ACC112 (cell line): ENCODE data around the gene UQCRHL.
"Not testable (repeated sequence)": the region's sequence is repeated elsewhere in the genome, so short reads cannot be mapped to it uniquely, and the experiment has no call there.

Experiments used
- H2AFZ ChIP-seq: fragments of 200-600 bp; sonication (generic); one replicate; pipeline ENCODE4 v1.6.0; 2017; ENCODE audit warnings: antibody characterized with exemption, low read length; ENCODE audit not compliant: unreplicated experiment
- H3K27ac ChIP-seq: fragments of 200-600 bp; sonication (generic); 2 replicates; pipeline ENCODE4 v1.5.1; 2014; ENCODE audit warnings: low read depth, mild to moderate bottlenecking, antibody characterized with exemption, low read length, moderate library complexity
- H3K27me3 ChIP-seq: fragments of 200-600 bp; sonication (generic); 2 replicates; pipeline ENCODE4 v1.6.1; 2014; ENCODE audit warnings: mild to moderate bottlenecking, antibody characterized with exemption, low read length, moderate library complexity, mixed read lengths; ENCODE audit not compliant: insufficient read depth
- H3K36me3 ChIP-seq: fragments of 200-600 bp; sonication (generic); 2 replicates; pipeline ENCODE4 v1.6.1; 2016; ENCODE audit warnings: mild to moderate bottlenecking, antibody characterized with exemption, low read length, moderate library complexity, mixed read lengths; ENCODE audit not compliant: insufficient read depth
- H3K4me1 ChIP-seq: fragments of 200-600 bp; sonication (generic); one replicate; pipeline ENCODE4 v1.6.1; 2016; ENCODE audit warnings: low read length, mixed read lengths; ENCODE audit not compliant: insufficient read depth, unreplicated experiment, control insufficient read depth
- H3K4me3 ChIP-seq: fragments of 200-600 bp; sonication (generic); 2 replicates; pipeline ENCODE4 v1.5.1; 2014; ENCODE audit warnings: mild to moderate bottlenecking, low read depth, low read length
- H3K79me2 ChIP-seq: fragments of 200-600 bp; sonication (generic); one replicate; pipeline ENCODE4 v1.6.0; 2016; ENCODE audit warnings: low read length; ENCODE audit not compliant: control insufficient read depth, unreplicated experiment, insufficient read depth

The UQCRHL gene

DNA sequence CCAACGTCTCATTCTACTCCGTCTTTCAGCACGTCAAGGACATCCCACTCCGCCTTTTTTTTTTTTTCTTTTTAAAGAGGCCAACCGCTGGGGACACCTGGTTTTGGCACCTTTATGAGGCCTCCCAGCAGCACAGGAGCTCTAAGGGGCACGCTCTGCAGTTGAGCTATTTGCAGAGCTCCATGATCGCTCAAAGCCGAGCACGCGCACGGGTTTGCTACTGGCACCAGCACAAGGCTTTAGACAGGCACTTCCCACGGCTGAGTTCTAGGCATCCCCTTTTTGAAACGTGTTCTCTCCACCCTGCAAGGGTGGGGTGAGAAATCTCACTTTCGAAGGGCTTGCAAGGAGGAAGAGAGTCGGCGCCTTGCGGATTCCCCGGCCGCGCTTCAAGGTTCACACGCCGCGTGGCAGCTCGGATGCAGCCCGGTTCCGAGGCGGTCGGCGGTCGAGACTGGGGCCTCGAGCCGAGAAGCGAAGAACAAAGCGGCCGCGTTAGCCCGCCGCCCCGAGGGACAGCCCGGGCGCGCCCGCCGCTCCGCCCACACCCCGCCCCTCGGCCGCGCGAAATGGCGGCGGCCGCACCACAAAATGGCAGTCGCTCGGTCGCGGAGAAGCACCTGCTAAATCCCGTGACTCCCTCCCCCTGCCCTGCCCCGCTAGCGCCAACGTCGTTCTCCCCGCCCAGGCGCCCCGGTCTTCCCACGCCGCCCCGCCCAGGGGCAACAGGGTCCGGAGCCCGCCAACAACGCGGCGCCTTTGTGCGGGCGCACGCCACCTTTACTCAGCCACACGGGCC, 27.2 kb upstream of the UQCRHL start:
- H3K36me3 ChIP-seq, result no peaks in the 10 kb centered on the region
- H3K27ac ChIP-seq, result peak overlapping the region; percentile 95
- peak overlapping the region; percentile 98 for H2AFZ ChIP-seq
- H3K4me3 ChIP-seq, result peak overlapping the region; percentile 99
- H3K27me3 ChIP-seq, result no peaks in the 10 kb centered on the region
- H3K79me2 ChIP-seq, result peaks cover 10% of the 10 kb centered on the region
- H3K4me1 ChIP-seq, result peaks cover 11% of the 10 kb centered on the region

DNA sequence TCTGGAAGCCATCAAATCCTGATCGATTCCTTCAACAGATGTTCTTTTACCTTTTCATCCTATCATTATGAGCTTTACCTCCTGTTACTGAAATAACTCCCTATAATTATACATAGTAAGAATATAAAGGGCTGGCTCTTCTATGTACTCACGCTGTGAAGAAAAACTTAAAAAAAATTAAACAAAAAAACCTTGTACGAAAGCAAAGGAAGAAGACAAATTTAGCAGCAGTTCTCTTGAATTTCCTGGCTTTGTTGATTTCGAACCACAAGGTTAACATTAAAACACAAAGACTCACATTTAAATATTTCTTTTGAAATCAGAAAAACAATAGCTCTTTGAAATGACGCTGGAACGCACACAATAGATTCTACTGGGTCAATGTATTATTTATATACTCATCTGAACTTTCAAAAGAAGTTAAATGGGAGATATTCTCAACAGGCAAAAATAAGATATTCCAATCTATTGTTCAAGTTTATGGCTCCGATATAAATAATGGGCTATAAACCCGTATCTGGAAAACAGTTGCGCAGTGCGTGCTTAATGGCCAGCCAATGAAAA, 26.5 kb upstream of the UQCRHL start:
- Histone ChIP-seq H3K36me3 (no peaks in the 10 kb centered on the region), H2AFZ (peak overlapping the region; percentile 98), H3K27ac (peak overlapping the region; percentile 95), H3K4me3 (peak overlapping the region; percentile 99), H3K4me1 (peaks cover 11% of the 10 kb centered on the region), H3K79me2 (peaks cover 10% of the 10 kb centered on the region), H3K27me3 (no peaks in the 10 kb centered on the region)

DNA sequence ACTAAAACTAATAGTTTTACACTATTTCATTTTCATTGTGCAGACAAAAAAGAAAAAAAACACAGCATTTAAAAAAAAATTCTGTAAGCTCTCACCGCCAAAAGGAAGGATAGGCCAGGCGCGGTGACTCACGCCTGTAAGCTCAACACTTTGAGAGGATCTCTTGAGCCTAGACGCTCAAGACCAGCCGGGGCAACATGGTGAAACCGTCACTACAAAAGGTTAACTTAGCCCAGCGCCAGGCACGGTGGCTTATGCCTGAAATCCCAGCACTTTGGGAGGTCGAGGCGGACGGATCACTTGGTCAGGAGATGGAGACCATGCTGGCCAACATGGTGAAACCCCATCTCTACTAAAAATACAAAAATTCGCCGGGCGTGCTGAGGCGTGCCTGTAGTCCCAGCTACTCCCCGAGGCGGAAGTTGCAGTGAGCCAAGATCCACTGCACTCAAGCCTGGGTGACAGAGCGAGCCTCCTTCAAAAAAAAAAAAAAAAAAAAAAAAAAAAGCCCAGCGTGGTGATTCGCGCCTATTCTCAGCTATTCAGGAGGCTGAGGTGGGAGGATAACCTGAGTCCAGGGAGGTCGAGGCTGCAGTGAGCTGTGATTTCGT, 25.7 kb upstream of the UQCRHL start:
- Histone ChIP-seq H3K79me2 (peaks cover 10% of the 10 kb centered on the region), H3K27ac (peak overlapping the region; percentile 95), H3K4me3 (peak overlapping the region; percentile 99), H3K4me1 (peaks cover 11% of the 10 kb centered on the region), H3K36me3 (no peaks in the 10 kb centered on the region), H3K27me3 (no peaks in the 10 kb centered on the region), H2AFZ (peak overlapping the region; percentile 98)

GRCh38 chr1:15830258-15830657, 22.8 kb upstream of the UQCRHL start:
- Histone ChIP-seq H2AFZ (no peak overlapping the region), H3K79me2 (peaks cover 10% of the 10 kb centered on the region), H3K36me3 (no peaks in the 10 kb centered on the region), H3K27me3 (no peaks in the 10 kb centered on the region), H3K4me1 (peaks cover 15% of the 10 kb centered on the region), H3K4me3 (no peak overlapping the region), H3K27ac (no peak overlapping the region)

DNA sequence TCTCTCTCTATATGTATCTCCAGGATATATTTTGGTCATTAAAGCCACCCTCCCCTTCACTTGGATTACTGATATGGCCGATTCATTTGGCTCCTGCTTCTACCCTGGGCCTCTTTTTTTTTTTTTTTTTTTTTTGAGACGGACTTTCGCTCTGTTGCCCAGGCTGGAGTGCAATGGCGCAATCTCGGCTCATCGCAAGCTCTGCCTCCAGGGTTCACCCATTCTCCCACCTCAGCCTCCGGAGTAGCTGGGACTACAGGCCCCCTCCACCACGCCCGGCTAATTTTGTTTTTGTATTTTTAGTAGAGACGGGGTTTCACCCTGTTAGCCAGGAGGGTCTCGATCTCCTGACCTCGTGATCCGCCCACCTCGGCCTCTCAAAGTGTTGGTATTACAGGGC, 21.5 kb upstream of the UQCRHL start:
- H3K4me3 ChIP-seq, H2AFZ ChIP-seq, H3K79me2 ChIP-seq, H3K27ac ChIP-seq, H3K36me3 ChIP-seq, H3K27me3 ChIP-seq: not testable (repeated sequence)
- H3K4me1 ChIP-seq, result peaks cover 15% of the 10 kb centered on the region

DNA sequence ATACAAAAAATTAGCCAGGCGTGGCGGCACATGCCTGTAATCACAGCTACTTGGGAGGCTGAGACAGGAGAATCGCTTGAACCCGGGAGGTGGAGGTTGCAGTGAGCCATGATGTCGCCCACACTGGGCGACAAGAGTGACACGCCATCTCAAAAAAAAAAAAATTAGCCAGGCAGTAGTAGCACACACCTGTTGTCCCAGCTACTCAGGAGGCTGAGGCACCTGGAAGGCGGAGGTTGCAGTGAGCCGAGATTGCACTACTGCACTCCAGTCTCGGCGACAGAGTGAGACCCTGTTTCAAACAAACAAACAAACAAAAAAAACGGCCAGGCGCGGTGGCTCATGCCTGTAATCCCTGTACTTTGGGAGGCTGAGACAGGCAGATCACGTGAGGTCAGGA, 20.1 kb upstream of the UQCRHL start:
- H2AFZ ChIP-seq, H3K36me3 ChIP-seq, H3K27me3 ChIP-seq, H3K4me3 ChIP-seq, H3K79me2 ChIP-seq, H3K27ac ChIP-seq: not testable (repeated sequence)
- H3K4me1 ChIP-seq, result peaks cover 12% of the 10 kb centered on the region

DNA sequence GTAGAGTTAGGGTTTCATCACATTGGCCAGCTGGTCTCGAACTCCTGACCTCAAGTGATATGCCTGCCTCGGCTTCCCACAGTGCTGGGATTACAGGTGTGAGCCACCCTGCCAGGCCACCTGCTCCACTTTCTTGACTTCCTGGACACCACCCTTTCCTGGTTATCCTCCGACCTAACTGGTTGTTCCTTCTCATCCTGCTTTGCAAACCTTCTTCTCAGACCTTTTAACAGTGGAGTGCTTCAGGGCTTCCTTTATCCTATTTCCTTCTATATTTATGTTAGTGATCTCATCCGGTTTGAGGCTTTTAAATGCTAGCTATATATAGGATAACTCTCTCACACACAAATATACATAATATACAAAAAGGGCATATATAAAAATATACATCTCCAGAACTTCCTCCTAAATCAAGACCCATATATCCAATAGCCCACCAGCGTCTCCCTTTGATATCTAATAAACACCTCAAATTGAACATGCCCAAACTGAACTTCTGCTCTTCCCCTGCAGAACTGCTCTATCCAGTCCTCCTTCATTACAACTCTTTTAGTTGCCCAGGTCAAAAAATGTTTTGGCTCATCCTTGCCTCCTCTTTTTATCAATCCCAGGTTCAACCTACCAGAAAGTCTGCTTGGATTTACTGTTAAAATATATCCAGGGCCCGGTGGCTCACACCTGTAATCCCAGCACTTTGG, 19.5 kb upstream of the UQCRHL start:
- Histone ChIP-seq H3K79me2 (no peaks in the 10 kb centered on the region), H3K27me3 (no peaks in the 10 kb centered on the region), H3K4me1 (peaks cover 8% of the 10 kb centered on the region), H3K27ac (no peak overlapping the region), H3K36me3 (no peaks in the 10 kb centered on the region), H3K4me3 (no peak overlapping the region), H2AFZ (no peak overlapping the region)

DNA sequence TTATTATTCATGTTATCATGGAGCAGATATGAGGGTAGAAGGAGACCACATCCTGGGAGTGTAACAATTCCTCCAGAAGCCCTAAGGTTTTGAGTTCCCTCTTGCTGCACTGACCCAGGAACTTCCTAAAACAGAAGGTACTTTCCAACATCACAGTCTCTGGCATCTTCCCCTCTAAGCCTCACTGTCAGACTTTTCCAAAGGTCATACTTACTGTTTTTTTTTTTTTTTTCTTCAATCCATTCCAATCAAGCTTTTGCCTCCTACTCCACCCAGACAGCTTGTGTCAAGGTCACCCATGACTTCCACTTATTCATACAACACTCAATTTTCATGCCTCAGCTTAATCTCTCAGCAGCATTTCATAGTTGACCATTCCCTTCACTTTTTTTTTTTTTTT, 18.4 kb upstream of the UQCRHL start:
- no peak overlapping the region for H3K4me3 ChIP-seq
- no peaks in the 10 kb centered on the region for H3K79me2 ChIP-seq
- H3K27ac ChIP-seq, result peak overlapping the region; percentile 58; the same call in 1 of the 2 replicates
- peak overlapping the region; percentile 53 for H2AFZ ChIP-seq
- H3K4me1 ChIP-seq, result peaks cover 8% of the 10 kb centered on the region
- no peaks in the 10 kb centered on the region for H3K27me3 ChIP-seq
- H3K36me3 ChIP-seq, result no peaks in the 10 kb centered on the region

DNA sequence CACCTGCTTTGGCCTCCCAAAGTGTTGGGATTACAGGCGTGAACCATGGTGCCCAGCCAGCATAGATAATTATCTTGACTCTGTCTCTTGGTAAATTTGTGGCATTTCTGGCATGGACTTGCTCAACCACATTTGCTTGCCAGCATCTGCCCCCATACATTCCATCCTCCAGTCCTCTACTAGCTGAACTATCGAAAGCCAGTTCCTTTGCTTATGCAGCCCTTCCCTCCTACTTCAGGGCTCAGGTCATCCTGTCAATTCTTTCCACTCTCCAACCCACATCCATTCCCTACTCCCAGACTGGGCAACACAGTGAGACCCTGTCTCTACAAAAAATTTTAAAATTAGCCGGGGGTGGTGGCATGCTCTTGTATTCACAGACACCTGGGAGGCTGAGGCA, 13.0 kb upstream of the UQCRHL start:
- Histone ChIP-seq H3K36me3 (no peaks in the 10 kb centered on the region), H3K4me3 (no peak overlapping the region), H3K79me2 (no peaks in the 10 kb centered on the region), H3K27me3 (no peaks in the 10 kb centered on the region), H3K27ac (no peak overlapping the region), H2AFZ (no peak overlapping the region), H3K4me1 (peaks cover under 1% of the 10 kb centered on the region)

GRCh38 chr1:15816674-15817073, 9.2 kb upstream of the UQCRHL start:
- H3K27me3 ChIP-seq, result no peaks in the 10 kb centered on the region
- H3K4me3 ChIP-seq, result no peak overlapping the region
- no peak overlapping the region for H2AFZ ChIP-seq
- H3K79me2 ChIP-seq, result no peaks in the 10 kb centered on the region
- no peak overlapping the region for H3K27ac ChIP-seq
- no peaks in the 10 kb centered on the region for H3K4me1 ChIP-seq
- no peaks in the 10 kb centered on the region for H3K36me3 ChIP-seq
